PC-9 (cell line): Measurements from ENCODE around the gene RINL. TPM values are rescaled to one million over a fixed set of nuclear protein-coding genes. Genes with fewer than 3 reads are reported as not detected.

Experiments used
- BruUV-seq: library from RNA; stranded (reverse); fragments of 400-500 nt; replicated peaks from 2 replicates; lab custom pipeline; 2021; lab: Mats Ljungman, UMichigan
- CTCF ChIA-PET: fragments of 300-600 bp; sonication (Branson Sonifier 250); formaldehyde crosslinking; loops from one replicate; lab custom pipeline; 2022; ENCODE audit warnings: antibody characterized with exemption; lab: Charles Lee
- POLR2A ChIA-PET: fragments of 300-600 bp; sonication (Branson Sonifier 250); formaldehyde crosslinking; loops from one replicate; lab custom pipeline; 2022; ENCODE audit warnings: antibody characterized with exemption; ENCODE audit not compliant: unreplicated experiment; lab: Charles Lee
- DNase-seq, 2 experiments: peaks; one replicate each; pipeline versions ENCODE4 v3.0.0 to v3.0.0-alpha.2; 2015 to 2022; ENCODE audit warnings: mixed read lengths in 1 of 2
- H2AFZ ChIP-seq: fragments of 200-600 bp; sonication (generic); 2 replicates; pipeline ENCODE4 v1.8.1; 2017; ENCODE audit warnings: antibody characterized with exemption
- H3F3A ChIP-seq: fragments of 200-600 bp; sonication (generic); 2 replicates; pipeline ENCODE4 v1.8.1; 2017; ENCODE audit warnings: antibody characterized with exemption, mild to moderate bottlenecking, low read depth; ENCODE audit not compliant: insufficient read depth
- H3K27ac ChIP-seq: fragments of 200-600 bp; sonication (generic); 2 replicates; pipeline ENCODE4 v1.6.1; 2016; ENCODE audit warnings: mixed run types
- H3K27me3 ChIP-seq: fragments of 200-600 bp; sonication (generic); 2 replicates; pipeline ENCODE4 v1.6.1; 2016; ENCODE audit warnings: low read depth, mixed run types; ENCODE audit not compliant: insufficient read depth
- H3K36me3 ChIP-seq: fragments of 200-600 bp; sonication (generic); 2 replicates; pipeline ENCODE4 v1.6.1; 2016; ENCODE audit warnings: low read depth, mixed run types
- H3K4me1 ChIP-seq: fragments of 200-600 bp; sonication (generic); replicated peaks from 2 replicates; pipeline ENCODE4 v1.6.1; 2016; ENCODE audit warnings: mixed run types; ENCODE audit not compliant: insufficient read depth
- H3K4me2 ChIP-seq: fragments of 200-600 bp; sonication (generic); 2 replicates; pipeline ENCODE4 v1.6.1; 2017; ENCODE audit warnings: mixed run types
- H3K4me3 ChIP-seq: fragments of 200-600 bp; sonication (generic); 2 replicates; pipeline ENCODE4 v1.6.1; 2016; ENCODE audit warnings: mixed run types
- H3K79me2 ChIP-seq: fragments of 200-600 bp; sonication (generic); 2 replicates; pipeline ENCODE4 v1.6.1; 2017; ENCODE audit warnings: low read depth, mixed run types
- H3K9me2 ChIP-seq: fragments of 200-600 bp; sonication (generic); 2 replicates; pipeline ENCODE4 v1.8.1; 2017; ENCODE audit warnings: mild to moderate bottlenecking; ENCODE audit not compliant: insufficient read depth
- H3K9me3 ChIP-seq: fragments of 200-600 bp; sonication (generic); 2 replicates; pipeline ENCODE4 v1.8.1; 2016; ENCODE audit warnings: low read depth; ENCODE audit not compliant: insufficient read depth
- H4K20me1 ChIP-seq: fragments of 200-600 bp; sonication (generic); 2 replicates; pipeline ENCODE4 v1.8.1; 2017; ENCODE audit not compliant: insufficient read depth
- EZH2 ChIP-seq: fragments of 200-600 bp; sonication (generic); IDR thresholded peaks from 2 replicates; pipeline ENCODE4 v1.8.0; 2017; ENCODE audit warnings: antibody characterized with exemption, low read depth
- intact Hi-C: fragments of 100-400 bp; cut with micrococcal nuclease; formaldehyde crosslinking; loops from one replicate; pipeline ENCODE4 v1.10.0; 2022; ENCODE audit not compliant: unreplicated experiment
- total RNA-seq: library from RNA; stranded (reverse); gene quantifications from 2 replicates; pipeline ENCODE4 v1.2.3, GENCODE V29; 2021
- TF ChIP-seq, protein P1 (sequence below): fragments of 200-600 bp; sonication (generic); conservative IDR thresholded peaks from 2 replicates; pipeline ENCODE4 v1.6.1; 2017; ENCODE audit warnings: mixed run types, antibody characterized with exemption, mild to moderate bottlenecking, moderate library complexity

RINL gene
- total RNA-seq, 1 experiment from 2014 or later, result 10.3 TPM

GRCh38 chr19:38905620-38906019 is 27.5 kb upstream of the RINL start:
- BruUV-seq, result no TSS peak
- H3K36me3 ChIP-seq, result no peaks in the 10 kb centered on the region
- H3F3A ChIP-seq, result no peaks in the 10 kb centered on the region
- DNase-seq, result no peak
- peaks cover 7% of the 10 kb centered on the region for H3K4me1 ChIP-seq
- no peak overlapping the region for H3K27ac ChIP-seq
- H4K20me1 ChIP-seq, result no peaks in the 10 kb centered on the region
- no peak overlapping the region for H3K4me2 ChIP-seq
- TF ChIP-seq EZH2, result no peak
- TF ChIP-seq, protein P1, sequence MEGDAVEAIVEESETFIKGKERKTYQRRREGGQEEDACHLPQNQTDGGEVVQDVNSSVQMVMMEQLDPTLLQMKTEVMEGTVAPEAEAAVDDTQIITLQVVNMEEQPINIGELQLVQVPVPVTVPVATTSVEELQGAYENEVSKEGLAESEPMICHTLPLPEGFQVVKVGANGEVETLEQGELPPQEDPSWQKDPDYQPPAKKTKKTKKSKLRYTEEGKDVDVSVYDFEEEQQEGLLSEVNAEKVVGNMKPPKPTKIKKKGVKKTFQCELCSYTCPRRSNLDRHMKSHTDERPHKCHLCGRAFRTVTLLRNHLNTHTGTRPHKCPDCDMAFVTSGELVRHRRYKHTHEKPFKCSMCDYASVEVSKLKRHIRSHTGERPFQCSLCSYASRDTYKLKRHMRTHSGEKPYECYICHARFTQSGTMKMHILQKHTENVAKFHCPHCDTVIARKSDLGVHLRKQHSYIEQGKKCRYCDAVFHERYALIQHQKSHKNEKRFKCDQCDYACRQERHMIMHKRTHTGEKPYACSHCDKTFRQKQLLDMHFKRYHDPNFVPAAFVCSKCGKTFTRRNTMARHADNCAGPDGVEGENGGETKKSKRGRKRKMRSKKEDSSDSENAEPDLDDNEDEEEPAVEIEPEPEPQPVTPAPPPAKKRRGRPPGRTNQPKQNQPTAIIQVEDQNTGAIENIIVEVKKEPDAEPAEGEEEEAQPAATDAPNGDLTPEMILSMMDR, result no peak
- no peaks in the 10 kb centered on the region for H3K9me2 ChIP-seq
- H2AFZ ChIP-seq, result no peak overlapping the region
- H3K9me3 ChIP-seq, result 0 out of 2 replicates have a peak, but pooled peaks cover 3% of the 10 kb centered on the region
- peaks cover 17% of the 10 kb centered on the region for H3K79me2 ChIP-seq
- no peak overlapping the region for H3K4me3 ChIP-seq
- ChIA-PET POLR2A (interaction anchor here (0.6 kb wide), 1 partner anchor 639 kb away, joined by 4 read pairs; no protein-coding TSS in a partner anchor), CTCF (interaction anchor here (0.7 kb wide), 1 partner anchor 272 kb away, joined by 12 read pairs; no protein-coding TSS in a partner anchor)
- intact Hi-C loops, result no loop called here
- no peaks in the 10 kb centered on the region for H3K27me3 ChIP-seq

- Histone ChIP-seq H3K4me2 (no peak overlapping the region), H3K4me3 (no peak overlapping the region), H2AFZ (no peak overlapping the region), H3F3A (no peaks in the 10 kb centered on the region), H3K27ac (no peak overlapping the region), H3K79me2 (peaks cover 24% of the 10 kb centered on the region), H3K9me2 (no peaks in the 10 kb centered on the region), H3K27me3 (no peaks in the 10 kb centered on the region), H3K9me3 (0 out of 2 replicates have a peak, but pooled peaks cover 3% of the 10 kb centered on the region), H3K4me1 (peaks cover 9% of the 10 kb centered on the region), H4K20me1 (no peaks in the 10 kb centered on the region), H3K36me3 (no peaks in the 10 kb centered on the region)
- TF ChIP-seq, protein P1, result no peak
- no peak for TF ChIP-seq EZH2
- intact Hi-C loops, result no loop called here
- no TSS peak for BruUV-seq
- CTCF ChIA-PET, result interaction anchor here (0.6 kb wide), 1 partner anchor 326 kb away, joined by 5 read pairs; no protein-coding TSS in a partner anchor
- DNase-seq, result no peak
- POLR2A ChIA-PET, result no interaction called here
These were observed 26.8 kb upstream of the RINL start for GRCh38 chr19:38904581-38905539.

DNA sequence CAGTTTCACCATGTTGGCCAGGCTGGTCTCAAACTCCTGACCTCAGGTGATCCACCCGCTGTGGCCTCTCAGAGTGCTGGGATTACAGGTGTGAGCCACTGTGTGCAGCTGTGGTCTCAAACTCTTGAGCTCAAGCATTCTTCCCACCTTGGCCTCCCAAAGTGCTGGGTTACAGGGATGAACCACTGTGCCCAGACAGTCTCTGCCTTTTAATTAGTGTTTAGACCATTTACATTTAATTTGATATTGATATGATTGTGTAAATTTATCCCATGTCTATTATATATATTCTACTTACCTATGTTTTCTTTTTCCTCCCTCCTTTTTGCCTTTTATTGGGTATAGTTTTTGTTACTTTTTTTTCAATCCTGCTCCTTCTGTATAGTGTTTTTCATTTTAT is 23.6 kb upstream of the RINL start:
- Histone ChIP-seq H3K9me2 (no peaks in the 10 kb centered on the region), H3K9me3 (0 out of 2 replicates have a peak, but pooled peaks cover 3% of the 10 kb centered on the region), H3K27me3 (no peaks in the 10 kb centered on the region), H4K20me1 (no peaks in the 10 kb centered on the region), H3K4me2 (no peak overlapping the region), H3K36me3 (no peaks in the 10 kb centered on the region), H2AFZ (no peak overlapping the region), H3K4me1 (peaks cover 16% of the 10 kb centered on the region), H3K4me3 (no peak overlapping the region), H3K27ac (no peak overlapping the region), H3K79me2 (peaks cover 24% of the 10 kb centered on the region), H3F3A (no peaks in the 10 kb centered on the region)
- DNase-seq, result no peak
- intact Hi-C loops, result no loop called here
- TF ChIP-seq, protein P1, result no peak
- no peak for TF ChIP-seq EZH2
- ChIA-PET POLR2A (no interaction called here), CTCF (interaction anchor here (0.6 kb wide), 1 partner anchor 1411 kb away, joined by 3 read pairs; no protein-coding TSS in a partner anchor)
- no TSS peak for BruUV-seq
